ENCODE measurements around the gene PF4V1.

GRCh38 chr4:73821325-73821724 lies 31.8 kb upstream of the PF4V1 start:
- TF ChIP-seq SETDB1 (IDR thresholded peaks at IDR 0.05; ENCODE audit: insufficient read length, low read length) (no peak), ELK4 (IDR thresholded peaks at IDR 0.05; ENCODE audit: borderline replicate concordance, low read depth, low read length) (no peak), ZNF114 (tag by site-specific recombination; IDR thresholded peaks at IDR 0.05) (no peak), ZBTB1 (tag by site-specific recombination; IDR thresholded peaks at IDR 0.05) (no peak), CTCF (tag by site-specific recombination; IDR thresholded peaks at IDR 0.05) (no peak), ZNF248 (tag by site-specific recombination; IDR thresholded peaks at IDR 0.05) (no peak), ZNF394 (tag by site-specific recombination; IDR thresholded peaks at IDR 0.05; ENCODE audit: borderline replicate concordance) (no peak), ZNF645 (tag by site-specific recombination; IDR thresholded peaks at IDR 0.05) (no peak)
